Activated CD4-positive, alpha-beta T cell treated with anti-CD3 and anti-CD28 coated beads for 4 hours (primary cell): ENCODE results near the gene SLK.

Experiments
- DNase-seq, 2 donors: peaks; one replicate each; pipeline ENCODE4 v3.0.0-alpha.2; 2020

Gene SLK

GRCh38 chr10:104034401-104035193, 67.7 kb downstream of the SLK start:
- DNase-seq = no peak

GRCh38 chr10:104035194-104036068, 68.5 kb downstream of the SLK start:
- no peak for DNase-seq

- no peak for DNase-seq
Measured at GRCh38 chr10:104036069-104036384, 69.1 kb downstream of the SLK start.

GRCh38 chr10:104036518-104037260, 69.7 kb downstream of the SLK start:
- DNase-seq = no peak

GRCh38 chr10:104037261-104037951, 70.5 kb downstream of the SLK start:
- no peak for DNase-seq

GRCh38 chr10:104038537-104038936, 71.6 kb downstream of the SLK start:
- no peak for DNase-seq

- DNase-seq = no peak
Measured at GRCh38 chr10:104038958-104039752, 72.2 kb downstream of the SLK start.

GRCh38 chr10:104040382-104040781, 73.4 kb downstream of the SLK start:
- DNase-seq = no peak

- no peak for DNase-seq
Measured at GRCh38 chr10:104040862-104041789, 74.2 kb downstream of the SLK start.

GRCh38 chr10:104041891-104042535, 75.1 kb downstream of the SLK start:
- no peak for DNase-seq

GRCh38 chr10:104043185-104043830, 76.4 kb downstream of the SLK start:
- DNase-seq = no peak

GRCh38 chr10:104043854-104044253, 76.9 kb downstream of the SLK start:
- DNase-seq = no peak

- no peak for DNase-seq
Measured at GRCh38 chr10:104045151-104046089, 78.5 kb downstream of the SLK start.

- no peak for DNase-seq
Measured at GRCh38 chr10:104046651-104047050, 79.7 kb downstream of the SLK start.

GRCh38 chr10:104049504-104050250, 82.7 kb downstream of the SLK start:
- DNase-seq = no peak

- no peak for DNase-seq
Measured at GRCh38 chr10:104052431-104052830, 85.5 kb downstream of the SLK start.

GRCh38 chr10:104053201-104053600, 86.3 kb downstream of the SLK start:
- no peak for DNase-seq

GRCh38 chr10:104054430-104054829, 87.5 kb downstream of the SLK start:
- no peak for DNase-seq
